HEK293 (cell line): Measurements from ENCODE around the gene UNC5B.

Experiments used
- EGR2 ChIP-seq: fragments of 450-650 bp; formaldehyde crosslinking; IDR thresholded peaks from 2 replicates; pipeline ENCODE4 v1.5.1; 2016; ENCODE audit warnings: low read depth, missing biosample characterization, missing genetic modification characterization
- GLI2 ChIP-seq: fragments of 450-650 bp; formaldehyde crosslinking; IDR thresholded peaks from 2 replicates; pipeline ENCODE4; 2017; ENCODE audit warnings: missing biosample characterization, missing genetic modification characterization, low read depth, borderline replicate concordance
- HOXD13 ChIP-seq: sonication (generic); formaldehyde crosslinking; IDR thresholded peaks from 2 replicates; pipeline ENCODE4 v1.8.0; 2022; ENCODE audit warnings: missing genetic modification reagents, borderline replicate concordance
- REPIN1 ChIP-seq: fragments of 450-650 bp; formaldehyde crosslinking; IDR thresholded peaks from 2 replicates; pipeline ENCODE4 v1.5.1; 2017; ENCODE audit warnings: missing biosample characterization, missing genetic modification characterization, low read depth
- ZNF121 ChIP-seq: fragments of 450-650 bp; formaldehyde crosslinking; IDR thresholded peaks from 2 replicates; pipeline ENCODE4 v1.5.1; 2016; ENCODE audit warnings: missing biosample characterization, missing genetic modification characterization
- ZNF138 ChIP-seq: fragments of 450-650 bp; formaldehyde crosslinking; IDR thresholded peaks from 2 replicates; pipeline ENCODE4 v1.5.1; 2016; ENCODE audit warnings: missing biosample characterization, missing genetic modification characterization, borderline replicate concordance
- ZNF223 ChIP-seq: fragments of 450-650 bp; formaldehyde crosslinking; IDR thresholded peaks from 2 replicates; pipeline ENCODE4 v1.5.1; 2016; ENCODE audit warnings: missing biosample characterization, missing genetic modification characterization
- ZNF24 ChIP-seq: fragments of 450-650 bp; formaldehyde crosslinking; IDR thresholded peaks from 2 replicates; pipeline ENCODE4 v1.5.1; 2016; ENCODE audit warnings: missing biosample characterization, missing genetic modification characterization
- ZNF266 ChIP-seq: fragments of 450-650 bp; formaldehyde crosslinking; IDR thresholded peaks from 2 replicates; pipeline ENCODE4 v1.5.1; 2016; ENCODE audit warnings: missing biosample characterization, missing genetic modification characterization, low read depth
- ZNF600 ChIP-seq: fragments of 450-650 bp; formaldehyde crosslinking; IDR thresholded peaks from 2 replicates; pipeline ENCODE4 v1.5.1; 2016; ENCODE audit warnings: missing biosample characterization, missing genetic modification characterization
- ZNF623 ChIP-seq: fragments of 450-650 bp; formaldehyde crosslinking; IDR thresholded peaks from 2 replicates; pipeline ENCODE4 v1.5.1; 2016; ENCODE audit warnings: missing biosample characterization, missing genetic modification characterization
- ZNF76 ChIP-seq: fragments of 450-650 bp; formaldehyde crosslinking; IDR thresholded peaks from 2 replicates; pipeline ENCODE4; 2016; ENCODE audit warnings: low read depth, missing biosample characterization, missing genetic modification characterization, borderline replicate concordance
- TF ChIP-seq, protein P1 (sequence below): fragments of 450-650 bp; formaldehyde crosslinking; IDR thresholded peaks from 2 replicates; pipeline ENCODE4 v1.5.1; 2016; ENCODE audit warnings: missing biosample characterization, missing genetic modification characterization
- TF ChIP-seq, protein P2 (sequence below): fragments of 450-650 bp; formaldehyde crosslinking; IDR thresholded peaks from 2 replicates; pipeline ENCODE4 v1.5.1; 2016; ENCODE audit warnings: missing biosample characterization, missing genetic modification characterization
- TF ChIP-seq, protein P3 (sequence below): fragments of 450-650 bp; formaldehyde crosslinking; IDR thresholded peaks from 2 replicates; pipeline ENCODE4 v1.5.1; 2016; ENCODE audit warnings: missing biosample characterization, missing genetic modification characterization
- TF ChIP-seq, protein P4 (sequence below): fragments of 450-650 bp; formaldehyde crosslinking; IDR thresholded peaks from 2 replicates; pipeline ENCODE4 v1.5.1; 2016; ENCODE audit warnings: missing biosample characterization, missing genetic modification characterization, borderline replicate concordance
- TF ChIP-seq, protein P5 (sequence below): IDR thresholded peaks from 2 replicates; pipeline ENCODE4 v1.6.1; 2011; ENCODE audit warnings: mild to moderate bottlenecking, low read depth, low read length, borderline replicate concordance
- TF ChIP-seq, protein P6 (sequence below): fragments of 450-650 bp; formaldehyde crosslinking; IDR thresholded peaks from 2 replicates; pipeline ENCODE4 v1.5.1; 2016; ENCODE audit warnings: missing biosample characterization, missing genetic modification characterization, borderline replicate concordance
- TF ChIP-seq, protein P7 (sequence below): fragments of 450-650 bp; formaldehyde crosslinking; IDR thresholded peaks from 2 replicates; pipeline ENCODE4 v1.5.0; 2017; ENCODE audit warnings: missing biosample characterization, missing genetic modification characterization, borderline replicate concordance

UNC5B gene

DNA sequence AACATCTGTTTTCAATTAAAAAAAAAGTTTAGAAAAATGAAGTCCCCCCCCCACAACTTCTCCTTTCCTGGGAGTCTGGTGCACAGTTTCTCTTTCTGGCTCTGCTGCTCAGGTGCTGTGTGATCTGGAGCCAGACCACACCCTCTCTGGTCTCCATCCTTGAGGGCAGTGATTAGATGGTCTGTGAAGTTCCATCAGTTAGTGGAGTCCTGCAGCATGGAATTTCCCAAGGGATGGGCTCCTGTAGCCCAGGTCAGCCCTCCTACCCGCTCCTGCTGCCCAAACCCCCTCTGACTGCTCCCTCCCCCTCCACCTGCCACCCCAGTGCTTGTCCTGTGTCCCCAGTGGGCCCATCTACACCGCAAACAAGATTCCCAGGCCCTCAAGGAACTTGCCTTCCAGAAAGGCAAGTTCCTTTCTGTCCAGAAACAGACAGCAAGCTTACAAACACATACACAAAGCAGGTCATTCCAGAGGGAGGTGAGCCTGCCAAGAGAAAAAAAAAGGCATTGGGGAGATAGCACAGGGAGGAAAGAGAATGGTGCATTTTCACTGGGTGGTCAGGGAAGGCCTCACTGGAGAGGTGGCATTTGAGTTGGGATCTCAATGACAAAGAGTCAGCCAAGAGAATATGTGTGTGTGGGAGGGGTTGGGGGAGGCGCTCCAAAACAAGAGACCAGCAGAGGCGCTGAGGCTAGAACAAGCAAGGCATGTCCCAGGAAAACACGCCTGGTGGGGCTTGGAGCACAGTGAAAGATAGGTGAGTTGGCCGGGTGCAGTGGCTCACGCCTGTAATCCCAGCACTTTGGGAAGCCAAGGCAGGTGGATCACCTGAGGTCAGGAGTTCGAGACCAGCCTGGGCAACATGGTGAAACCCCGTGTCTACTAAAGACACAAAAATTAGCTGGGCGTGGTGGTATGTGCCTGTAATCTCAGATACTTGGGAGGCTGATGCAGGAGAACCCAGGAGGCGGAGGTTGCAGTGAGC, 57.2 kb downstream of the UNC5B start (continued):
- TF ChIP-seq, protein P1, sequence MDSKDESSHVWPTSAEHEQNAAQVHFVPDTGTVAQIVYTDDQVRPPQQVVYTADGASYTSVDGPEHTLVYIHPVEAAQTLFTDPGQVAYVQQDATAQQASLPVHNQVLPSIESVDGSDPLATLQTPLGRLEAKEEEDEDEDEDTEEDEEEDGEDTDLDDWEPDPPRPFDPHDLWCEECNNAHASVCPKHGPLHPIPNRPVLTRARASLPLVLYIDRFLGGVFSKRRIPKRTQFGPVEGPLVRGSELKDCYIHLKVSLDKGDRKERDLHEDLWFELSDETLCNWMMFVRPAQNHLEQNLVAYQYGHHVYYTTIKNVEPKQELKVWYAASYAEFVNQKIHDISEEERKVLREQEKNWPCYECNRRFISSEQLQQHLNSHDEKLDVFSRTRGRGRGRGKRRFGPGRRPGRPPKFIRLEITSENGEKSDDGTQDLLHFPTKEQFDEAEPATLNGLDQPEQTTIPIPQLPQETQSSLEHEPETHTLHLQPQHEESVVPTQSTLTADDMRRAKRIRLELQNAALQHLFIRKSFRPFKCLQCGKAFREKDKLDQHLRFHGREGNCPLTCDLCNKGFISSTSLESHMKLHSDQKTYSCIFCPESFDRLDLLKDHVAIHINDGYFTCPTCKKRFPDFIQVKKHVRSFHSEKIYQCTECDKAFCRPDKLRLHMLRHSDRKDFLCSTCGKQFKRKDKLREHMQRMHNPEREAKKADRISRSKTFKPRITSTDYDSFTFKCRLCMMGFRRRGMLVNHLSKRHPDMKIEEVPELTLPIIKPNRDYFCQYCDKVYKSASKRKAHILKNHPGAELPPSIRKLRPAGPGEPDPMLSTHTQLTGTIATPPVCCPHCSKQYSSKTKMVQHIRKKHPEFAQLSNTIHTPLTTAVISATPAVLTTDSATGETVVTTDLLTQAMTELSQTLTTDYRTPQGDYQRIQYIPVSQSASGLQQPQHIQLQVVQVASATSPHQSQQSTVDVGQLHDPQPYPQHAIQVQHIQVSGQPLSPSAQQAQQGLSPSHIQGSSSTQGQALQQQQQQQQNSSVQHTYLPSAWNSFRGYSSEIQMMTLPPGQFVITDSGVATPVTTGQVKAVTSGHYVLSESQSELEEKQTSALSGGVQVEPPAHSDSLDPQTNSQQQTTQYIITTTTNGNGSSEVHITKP (tag by site-specific recombination): peak; percentile 72
- TF ChIP-seq, protein P2, sequence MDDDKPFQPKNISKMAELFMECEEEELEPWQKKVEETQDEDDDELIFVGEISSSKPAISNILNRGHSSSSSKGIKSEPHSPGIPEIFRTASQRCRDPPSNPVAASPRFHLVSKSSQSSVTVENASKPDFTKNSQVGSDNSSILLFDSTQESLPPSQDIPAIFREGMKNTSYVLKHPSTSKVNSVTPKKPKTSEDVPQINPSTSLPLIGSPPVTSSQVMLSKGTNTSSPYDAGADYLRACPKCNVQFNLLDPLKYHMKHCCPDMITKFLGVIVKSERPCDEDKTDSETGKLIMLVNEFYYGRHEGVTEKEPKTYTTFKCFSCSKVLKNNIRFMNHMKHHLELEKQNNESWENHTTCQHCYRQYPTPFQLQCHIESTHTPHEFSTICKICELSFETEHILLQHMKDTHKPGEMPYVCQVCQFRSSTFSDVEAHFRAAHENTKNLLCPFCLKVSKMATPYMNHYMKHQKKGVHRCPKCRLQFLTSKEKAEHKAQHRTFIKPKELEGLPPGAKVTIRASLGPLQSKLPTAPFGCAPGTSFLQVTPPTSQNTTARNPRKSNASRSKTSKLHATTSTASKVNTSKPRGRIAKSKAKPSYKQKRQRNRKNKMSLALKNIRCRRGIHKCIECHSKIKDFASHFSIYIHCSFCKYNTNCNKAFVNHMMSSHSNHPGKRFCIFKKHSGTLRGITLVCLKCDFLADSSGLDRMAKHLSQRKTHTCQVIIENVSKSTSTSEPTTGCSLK (tag by site-specific recombination): no peak
- TF ChIP-seq ZNF623 (tag by site-specific recombination) (no peak), ZNF223 (no peak), REPIN1 (tag by site-specific recombination) (no peak), ZNF76 (tag by site-specific recombination) (no peak), ZNF138 (no peak), HOXD13 (no peak), GLI2 (tag by site-specific recombination) (no peak), ZNF600 (tag by site-specific recombination) (peak; percentile 96), ZNF121 (tag by site-specific recombination) (no peak), ZNF266 (tag by site-specific recombination) (no peak), EGR2 (peak; percentile 84), ZNF24 (no peak)
- TF ChIP-seq, protein P3, sequence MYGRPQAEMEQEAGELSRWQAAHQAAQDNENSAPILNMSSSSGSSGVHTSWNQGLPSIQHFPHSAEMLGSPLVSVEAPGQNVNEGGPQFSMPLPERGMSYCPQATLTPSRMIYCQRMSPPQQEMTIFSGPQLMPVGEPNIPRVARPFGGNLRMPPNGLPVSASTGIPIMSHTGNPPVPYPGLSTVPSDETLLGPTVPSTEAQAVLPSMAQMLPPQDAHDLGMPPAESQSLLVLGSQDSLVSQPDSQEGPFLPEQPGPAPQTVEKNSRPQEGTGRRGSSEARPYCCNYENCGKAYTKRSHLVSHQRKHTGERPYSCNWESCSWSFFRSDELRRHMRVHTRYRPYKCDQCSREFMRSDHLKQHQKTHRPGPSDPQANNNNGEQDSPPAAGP: no peak
- TF ChIP-seq, protein P4, sequence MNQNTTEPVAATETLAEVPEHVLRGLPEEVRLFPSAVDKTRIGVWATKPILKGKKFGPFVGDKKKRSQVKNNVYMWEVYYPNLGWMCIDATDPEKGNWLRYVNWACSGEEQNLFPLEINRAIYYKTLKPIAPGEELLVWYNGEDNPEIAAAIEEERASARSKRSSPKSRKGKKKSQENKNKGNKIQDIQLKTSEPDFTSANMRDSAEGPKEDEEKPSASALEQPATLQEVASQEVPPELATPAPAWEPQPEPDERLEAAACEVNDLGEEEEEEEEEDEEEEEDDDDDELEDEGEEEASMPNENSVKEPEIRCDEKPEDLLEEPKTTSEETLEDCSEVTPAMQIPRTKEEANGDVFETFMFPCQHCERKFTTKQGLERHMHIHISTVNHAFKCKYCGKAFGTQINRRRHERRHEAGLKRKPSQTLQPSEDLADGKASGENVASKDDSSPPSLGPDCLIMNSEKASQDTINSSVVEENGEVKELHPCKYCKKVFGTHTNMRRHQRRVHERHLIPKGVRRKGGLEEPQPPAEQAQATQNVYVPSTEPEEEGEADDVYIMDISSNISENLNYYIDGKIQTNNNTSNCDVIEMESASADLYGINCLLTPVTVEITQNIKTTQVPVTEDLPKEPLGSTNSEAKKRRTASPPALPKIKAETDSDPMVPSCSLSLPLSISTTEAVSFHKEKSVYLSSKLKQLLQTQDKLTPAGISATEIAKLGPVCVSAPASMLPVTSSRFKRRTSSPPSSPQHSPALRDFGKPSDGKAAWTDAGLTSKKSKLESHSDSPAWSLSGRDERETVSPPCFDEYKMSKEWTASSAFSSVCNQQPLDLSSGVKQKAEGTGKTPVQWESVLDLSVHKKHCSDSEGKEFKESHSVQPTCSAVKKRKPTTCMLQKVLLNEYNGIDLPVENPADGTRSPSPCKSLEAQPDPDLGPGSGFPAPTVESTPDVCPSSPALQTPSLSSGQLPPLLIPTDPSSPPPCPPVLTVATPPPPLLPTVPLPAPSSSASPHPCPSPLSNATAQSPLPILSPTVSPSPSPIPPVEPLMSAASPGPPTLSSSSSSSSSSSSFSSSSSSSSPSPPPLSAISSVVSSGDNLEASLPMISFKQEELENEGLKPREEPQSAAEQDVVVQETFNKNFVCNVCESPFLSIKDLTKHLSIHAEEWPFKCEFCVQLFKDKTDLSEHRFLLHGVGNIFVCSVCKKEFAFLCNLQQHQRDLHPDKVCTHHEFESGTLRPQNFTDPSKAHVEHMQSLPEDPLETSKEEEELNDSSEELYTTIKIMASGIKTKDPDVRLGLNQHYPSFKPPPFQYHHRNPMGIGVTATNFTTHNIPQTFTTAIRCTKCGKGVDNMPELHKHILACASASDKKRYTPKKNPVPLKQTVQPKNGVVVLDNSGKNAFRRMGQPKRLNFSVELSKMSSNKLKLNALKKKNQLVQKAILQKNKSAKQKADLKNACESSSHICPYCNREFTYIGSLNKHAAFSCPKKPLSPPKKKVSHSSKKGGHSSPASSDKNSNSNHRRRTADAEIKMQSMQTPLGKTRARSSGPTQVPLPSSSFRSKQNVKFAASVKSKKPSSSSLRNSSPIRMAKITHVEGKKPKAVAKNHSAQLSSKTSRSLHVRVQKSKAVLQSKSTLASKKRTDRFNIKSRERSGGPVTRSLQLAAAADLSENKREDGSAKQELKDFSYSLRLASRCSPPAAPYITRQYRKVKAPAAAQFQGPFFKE: no peak
- TF ChIP-seq, protein P5, sequence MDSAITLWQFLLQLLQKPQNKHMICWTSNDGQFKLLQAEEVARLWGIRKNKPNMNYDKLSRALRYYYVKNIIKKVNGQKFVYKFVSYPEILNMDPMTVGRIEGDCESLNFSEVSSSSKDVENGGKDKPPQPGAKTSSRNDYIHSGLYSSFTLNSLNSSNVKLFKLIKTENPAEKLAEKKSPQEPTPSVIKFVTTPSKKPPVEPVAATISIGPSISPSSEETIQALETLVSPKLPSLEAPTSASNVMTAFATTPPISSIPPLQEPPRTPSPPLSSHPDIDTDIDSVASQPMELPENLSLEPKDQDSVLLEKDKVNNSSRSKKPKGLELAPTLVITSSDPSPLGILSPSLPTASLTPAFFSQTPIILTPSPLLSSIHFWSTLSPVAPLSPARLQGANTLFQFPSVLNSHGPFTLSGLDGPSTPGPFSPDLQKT: no peak
- TF ChIP-seq, protein P6, sequence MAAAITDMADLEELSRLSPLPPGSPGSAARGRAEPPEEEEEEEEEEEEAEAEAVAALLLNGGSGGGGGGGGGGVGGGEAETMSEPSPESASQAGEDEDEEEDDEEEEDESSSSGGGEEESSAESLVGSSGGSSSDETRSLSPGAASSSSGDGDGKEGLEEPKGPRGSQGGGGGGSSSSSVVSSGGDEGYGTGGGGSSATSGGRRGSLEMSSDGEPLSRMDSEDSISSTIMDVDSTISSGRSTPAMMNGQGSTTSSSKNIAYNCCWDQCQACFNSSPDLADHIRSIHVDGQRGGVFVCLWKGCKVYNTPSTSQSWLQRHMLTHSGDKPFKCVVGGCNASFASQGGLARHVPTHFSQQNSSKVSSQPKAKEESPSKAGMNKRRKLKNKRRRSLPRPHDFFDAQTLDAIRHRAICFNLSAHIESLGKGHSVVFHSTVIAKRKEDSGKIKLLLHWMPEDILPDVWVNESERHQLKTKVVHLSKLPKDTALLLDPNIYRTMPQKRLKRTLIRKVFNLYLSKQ (tag by site-specific recombination): no peak
- TF ChIP-seq, protein P7, sequence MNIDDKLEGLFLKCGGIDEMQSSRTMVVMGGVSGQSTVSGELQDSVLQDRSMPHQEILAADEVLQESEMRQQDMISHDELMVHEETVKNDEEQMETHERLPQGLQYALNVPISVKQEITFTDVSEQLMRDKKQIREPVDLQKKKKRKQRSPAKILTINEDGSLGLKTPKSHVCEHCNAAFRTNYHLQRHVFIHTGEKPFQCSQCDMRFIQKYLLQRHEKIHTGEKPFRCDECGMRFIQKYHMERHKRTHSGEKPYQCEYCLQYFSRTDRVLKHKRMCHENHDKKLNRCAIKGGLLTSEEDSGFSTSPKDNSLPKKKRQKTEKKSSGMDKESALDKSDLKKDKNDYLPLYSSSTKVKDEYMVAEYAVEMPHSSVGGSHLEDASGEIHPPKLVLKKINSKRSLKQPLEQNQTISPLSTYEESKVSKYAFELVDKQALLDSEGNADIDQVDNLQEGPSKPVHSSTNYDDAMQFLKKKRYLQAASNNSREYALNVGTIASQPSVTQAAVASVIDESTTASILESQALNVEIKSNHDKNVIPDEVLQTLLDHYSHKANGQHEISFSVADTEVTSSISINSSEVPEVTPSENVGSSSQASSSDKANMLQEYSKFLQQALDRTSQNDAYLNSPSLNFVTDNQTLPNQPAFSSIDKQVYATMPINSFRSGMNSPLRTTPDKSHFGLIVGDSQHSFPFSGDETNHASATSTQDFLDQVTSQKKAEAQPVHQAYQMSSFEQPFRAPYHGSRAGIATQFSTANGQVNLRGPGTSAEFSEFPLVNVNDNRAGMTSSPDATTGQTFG: no peak
